ENCODE results near the gene LCA5.

Gene LCA5

DNA sequence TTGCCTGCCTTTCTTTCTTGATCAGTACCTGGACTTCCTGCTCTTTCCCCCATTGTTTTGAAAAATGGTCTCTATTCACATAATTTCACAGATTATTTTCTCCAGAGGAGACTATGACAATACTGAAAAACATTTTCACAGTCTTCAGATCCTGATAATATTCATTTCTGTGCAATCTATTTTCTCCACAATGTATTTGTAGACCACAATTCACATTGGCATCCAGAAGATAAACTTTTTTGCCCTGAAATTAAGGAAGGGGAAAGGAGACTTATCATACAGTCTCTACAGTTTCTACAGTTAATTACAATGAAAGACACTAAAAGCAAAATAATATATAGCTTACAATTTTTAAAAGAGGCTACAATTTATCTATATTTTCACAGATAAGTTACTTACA is 18.4 kb downstream of the LCA5 start:
- H3K4me3 ChIP-seq (ENCODE audit: low read length) = no peak overlapping the region
- TF ChIP-seq ZNF274 (IDR thresholded peaks at IDR 0.05; ENCODE audit: low read depth, low read length) = no peak

DNA sequence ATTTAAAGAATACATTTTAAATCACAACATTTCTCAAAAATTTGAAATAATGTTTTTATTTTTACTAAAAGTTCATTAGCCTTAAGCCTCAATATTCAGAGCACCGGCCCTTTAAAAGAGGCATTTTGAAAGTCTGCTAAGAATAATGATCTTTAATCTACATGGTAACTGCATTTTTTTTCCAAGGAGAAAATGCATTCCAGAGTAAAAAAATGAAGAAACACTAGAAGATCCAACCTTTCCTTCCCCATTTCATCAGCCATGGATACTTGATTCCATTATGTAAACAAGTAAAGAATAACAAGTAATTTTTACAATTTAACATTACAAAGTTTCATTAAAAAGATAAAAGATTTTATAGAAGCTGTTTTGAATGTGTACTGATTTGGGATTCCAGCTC is 21.8 kb downstream of the LCA5 start:
- no peak for TF ChIP-seq ZNF274 (IDR thresholded peaks at IDR 0.05; ENCODE audit: low read depth, low read length)

DNA sequence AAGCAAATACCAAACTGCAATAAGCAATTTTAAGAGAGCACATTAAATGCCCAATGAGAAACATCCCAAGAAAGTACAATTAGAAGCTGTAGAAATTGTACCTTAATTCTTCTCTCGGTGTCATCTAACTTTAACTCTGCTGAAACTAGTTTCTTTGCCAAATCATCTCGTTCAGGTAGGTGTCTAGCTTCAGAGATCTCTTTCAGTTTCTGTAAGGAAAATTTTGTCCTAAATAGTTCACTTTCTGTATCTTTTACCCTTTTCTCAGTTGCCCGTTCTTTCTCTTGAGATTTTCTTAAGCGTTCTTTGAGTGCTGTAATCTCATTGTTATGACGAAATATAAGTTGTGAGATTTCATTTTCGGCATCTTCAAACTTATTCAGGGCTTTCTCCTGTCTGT is 24.1 kb downstream of the LCA5 start:
- no peak overlapping the region for H3K4me3 ChIP-seq (ENCODE audit: low read length)

More for the DNA sequence above, 21.8 kb downstream of the LCA5 start:
- no peak overlapping the region for H3K4me3 ChIP-seq (ENCODE audit: low read length)

DNA sequence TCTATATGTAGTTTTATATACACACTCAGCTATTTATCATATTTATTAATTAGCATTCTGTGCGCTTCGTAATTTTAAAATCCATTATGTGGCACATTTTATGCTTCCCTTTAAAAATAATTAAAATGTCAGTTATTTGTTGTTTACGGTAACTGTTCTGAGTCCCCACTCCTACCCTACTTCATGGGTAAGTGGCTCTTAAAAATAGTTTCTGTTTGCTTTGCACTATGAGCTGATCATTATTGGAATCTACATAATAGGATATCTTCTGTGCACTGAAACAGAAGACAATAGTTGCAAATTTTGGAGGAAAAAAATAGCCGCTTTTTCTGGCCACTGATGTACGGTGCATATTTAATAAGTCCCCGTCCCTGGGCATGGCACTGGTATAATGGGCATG is 25.2 kb downstream of the LCA5 start:
- H3K4me3 ChIP-seq (ENCODE audit: low read length) = no peak overlapping the region
- no peak for TF ChIP-seq ZNF274 (IDR thresholded peaks at IDR 0.05; ENCODE audit: low read depth, low read length)

More for the DNA sequence above, 24.1 kb downstream of the LCA5 start:
- TF ChIP-seq ZNF274 (IDR thresholded peaks at IDR 0.05; ENCODE audit: low read depth, low read length) = no peak

DNA sequence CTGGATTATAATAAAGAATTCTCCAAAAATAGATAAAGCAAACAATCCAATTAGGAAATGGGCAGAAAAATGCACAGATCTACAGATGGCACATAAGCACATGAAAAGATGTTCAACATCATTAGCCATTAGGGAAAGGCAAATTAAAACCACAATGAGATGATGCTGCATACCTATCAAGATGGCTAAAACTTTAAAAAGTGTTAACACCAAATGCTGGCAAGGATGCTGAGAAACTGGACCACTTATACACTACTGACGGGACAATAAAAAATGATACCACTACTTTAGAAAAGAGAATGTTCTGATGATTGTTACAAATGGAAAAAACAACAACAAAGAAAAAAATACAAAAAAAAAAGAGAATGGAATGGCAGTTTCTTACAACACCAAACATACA is 26.5 kb downstream of the LCA5 start:
- no peak overlapping the region for H3K4me3 ChIP-seq (ENCODE audit: low read length)
- TF ChIP-seq ZNF274 (IDR thresholded peaks at IDR 0.05; ENCODE audit: low read depth, low read length) = no peak

DNA sequence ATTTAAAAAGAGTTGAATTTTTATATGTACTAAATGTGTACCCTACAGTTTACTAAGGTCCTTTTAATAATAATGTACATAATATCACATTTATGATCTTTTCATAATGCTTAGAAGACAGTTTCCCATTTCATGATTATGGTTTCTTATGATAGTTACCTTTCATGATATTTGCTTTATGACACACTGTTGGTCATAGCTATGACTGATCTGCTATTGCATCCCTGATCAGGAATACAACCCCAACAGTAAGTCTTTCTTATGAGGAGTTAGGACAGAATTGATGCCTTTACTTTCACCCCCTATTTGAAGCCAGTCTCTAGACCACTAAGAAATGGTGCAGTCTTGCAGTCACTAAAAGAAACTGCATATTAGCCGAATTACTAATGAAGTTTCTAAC is 31.0 kb downstream of the LCA5 start:
- no peak overlapping the region for H3K4me3 ChIP-seq (ENCODE audit: low read length)
- no peak for TF ChIP-seq ZNF274 (IDR thresholded peaks at IDR 0.05; ENCODE audit: low read depth, low read length)

DNA sequence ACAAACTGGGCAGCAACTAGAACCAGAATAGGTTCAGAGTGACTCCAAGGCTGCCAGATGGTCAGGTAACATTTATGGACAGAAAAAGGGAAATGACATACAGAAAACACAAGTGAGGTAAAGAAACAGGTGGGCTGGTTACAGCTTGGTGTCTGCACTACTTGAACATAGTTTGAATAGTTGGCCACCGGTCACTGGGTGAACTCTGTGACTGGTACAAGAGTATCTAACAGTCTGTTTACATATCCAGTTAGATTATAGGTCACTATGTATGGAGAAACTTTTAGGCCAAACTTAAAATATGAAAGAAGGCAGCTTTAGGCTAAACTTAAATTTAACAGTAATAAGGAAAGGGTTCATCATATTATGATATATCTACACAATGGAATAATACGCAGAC is 32.9 kb downstream of the LCA5 start:
- no peak overlapping the region for H3K4me3 ChIP-seq (ENCODE audit: low read length)
- TF ChIP-seq ZNF274 (IDR thresholded peaks at IDR 0.05; ENCODE audit: low read depth, low read length) = no peak

DNA sequence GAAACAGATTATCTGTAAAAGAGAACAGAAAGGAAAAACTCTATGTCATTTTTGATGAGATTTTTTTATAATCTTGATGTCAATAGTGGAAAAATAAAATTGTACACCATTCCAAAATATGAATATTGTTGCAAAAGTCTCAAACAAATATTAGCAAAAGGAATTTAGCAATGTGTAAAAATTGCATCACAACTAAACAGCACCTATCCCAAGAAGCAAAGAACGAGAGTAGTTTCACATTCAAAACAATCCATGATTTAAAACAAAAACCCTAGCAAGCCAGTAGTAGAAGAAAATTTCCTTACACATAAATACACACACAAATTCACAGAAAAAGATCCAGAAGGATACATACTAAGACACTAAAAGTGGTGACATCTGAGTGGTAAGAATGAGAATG is 38.4 kb downstream of the LCA5 start:
- TF ChIP-seq ZNF274 (IDR thresholded peaks at IDR 0.05; ENCODE audit: low read depth, low read length) = no peak
- H3K4me3 ChIP-seq (ENCODE audit: low read length) = no peak overlapping the region

DNA sequence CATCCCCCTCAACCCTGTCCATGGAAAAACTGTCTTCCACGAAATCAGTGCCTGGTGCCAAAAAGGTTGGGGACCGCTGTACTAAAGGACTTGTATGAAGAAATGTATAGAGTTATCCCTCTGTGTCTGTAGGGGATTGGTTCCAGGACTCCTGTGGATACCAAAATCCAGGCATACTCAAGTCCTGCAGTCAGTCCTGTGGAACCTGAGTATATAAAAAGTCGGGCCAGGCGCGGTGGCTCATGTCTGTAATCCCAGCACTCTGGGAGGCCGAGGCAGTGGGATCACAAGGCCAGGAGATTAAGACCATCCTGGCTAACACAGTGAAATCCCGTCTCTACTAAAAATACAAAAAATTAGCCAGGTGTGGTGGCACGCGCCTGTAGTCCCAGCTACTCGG is 42.0 kb downstream of the LCA5 start:
- no peak overlapping the region for H3K4me3 ChIP-seq (ENCODE audit: low read length)
- no peak for TF ChIP-seq ZNF274 (IDR thresholded peaks at IDR 0.05; ENCODE audit: low read depth, low read length)

DNA sequence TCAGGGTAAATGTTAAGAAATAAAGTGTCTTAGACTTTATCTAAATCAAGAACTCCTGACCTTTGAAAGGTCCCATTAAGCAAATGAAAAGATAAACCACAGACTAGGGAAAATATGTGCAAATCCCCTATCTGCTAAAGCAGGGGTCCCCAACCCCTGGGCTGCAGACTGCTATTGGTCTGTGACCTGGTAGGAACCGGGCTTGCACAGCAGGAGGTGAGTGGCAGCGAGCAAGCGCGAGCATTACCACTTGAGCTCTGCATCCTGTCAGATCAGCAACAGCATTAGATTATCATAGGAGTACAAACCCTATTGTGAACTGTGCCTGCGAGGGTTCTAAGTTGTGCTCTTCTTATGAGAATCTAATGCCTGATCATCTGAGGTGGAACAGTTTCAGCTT is 42.4 kb downstream of the LCA5 start:
- no peak for TF ChIP-seq ZNF274 (IDR thresholded peaks at IDR 0.05; ENCODE audit: low read depth, low read length)
- H3K4me3 ChIP-seq (ENCODE audit: low read length) = no peak overlapping the region

DNA sequence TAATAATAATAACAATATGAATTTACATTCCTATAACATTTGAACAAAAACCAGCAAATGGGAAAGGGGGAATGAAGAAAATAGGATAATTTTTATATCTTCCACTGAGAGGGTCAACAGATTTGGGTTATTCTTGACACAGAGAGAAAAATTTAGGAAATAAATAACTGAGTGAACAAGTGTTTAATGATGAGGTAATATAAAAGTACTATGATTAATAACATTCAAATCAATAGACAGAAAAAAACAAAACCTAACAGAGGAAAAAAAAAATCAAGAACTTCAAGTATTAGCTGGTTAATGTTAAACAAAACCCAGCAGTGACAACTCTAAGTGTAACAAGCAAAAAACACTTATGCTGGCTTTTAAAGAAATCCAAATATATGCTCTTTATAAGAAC is 66.5 kb downstream of the LCA5 start:
- TF ChIP-seq ZNF274 (IDR thresholded peaks at IDR 0.05; ENCODE audit: low read depth, low read length) = no peak
- no peak overlapping the region for H3K4me3 ChIP-seq (ENCODE audit: low read length)

DNA sequence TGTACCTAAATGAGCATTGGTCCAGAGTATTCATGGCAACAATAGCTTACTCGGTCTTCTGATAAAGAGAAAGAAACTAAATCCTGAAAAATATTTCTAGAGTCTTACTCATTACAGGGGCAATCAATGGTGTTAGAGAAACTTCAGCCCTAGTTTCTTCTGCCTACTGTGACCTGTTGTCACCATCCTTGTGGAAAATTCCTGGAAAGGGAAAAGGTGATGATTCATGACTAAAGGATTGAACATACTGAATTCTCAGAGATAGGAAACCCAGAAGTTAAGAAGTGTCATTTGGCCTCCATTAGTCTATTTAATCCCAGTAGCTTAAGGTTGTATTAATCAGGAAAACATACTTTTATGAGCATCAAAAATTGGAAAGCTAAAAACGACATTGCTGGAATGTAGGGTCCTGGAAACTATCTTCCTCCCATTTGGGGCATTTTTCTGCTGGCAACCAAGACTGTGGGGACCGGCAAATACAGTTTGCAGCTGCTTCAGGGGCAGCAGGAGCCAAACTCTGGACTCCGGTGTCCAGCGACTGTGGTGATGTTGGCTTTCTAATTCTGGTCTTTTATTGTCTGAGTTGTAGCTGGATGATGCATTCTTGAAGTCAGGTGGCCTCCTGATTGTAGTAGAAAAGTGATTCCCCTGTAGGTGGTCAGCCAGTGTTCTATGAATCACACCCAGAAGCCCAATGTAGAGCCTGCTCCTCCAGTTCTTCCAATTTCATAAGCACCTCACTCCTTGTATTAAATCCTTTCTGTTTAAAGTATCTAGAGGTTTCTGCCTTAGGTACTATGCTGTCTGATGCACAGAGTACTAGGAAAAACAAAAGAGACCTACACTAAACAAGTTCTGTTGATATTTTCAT is 67.6 kb downstream of the LCA5 start:
- H3K4me3 ChIP-seq (ENCODE audit: low read length) = no peak overlapping the region
- no peak for TF ChIP-seq ZNF274 (IDR thresholded peaks at IDR 0.05; ENCODE audit: low read depth, low read length)

DNA sequence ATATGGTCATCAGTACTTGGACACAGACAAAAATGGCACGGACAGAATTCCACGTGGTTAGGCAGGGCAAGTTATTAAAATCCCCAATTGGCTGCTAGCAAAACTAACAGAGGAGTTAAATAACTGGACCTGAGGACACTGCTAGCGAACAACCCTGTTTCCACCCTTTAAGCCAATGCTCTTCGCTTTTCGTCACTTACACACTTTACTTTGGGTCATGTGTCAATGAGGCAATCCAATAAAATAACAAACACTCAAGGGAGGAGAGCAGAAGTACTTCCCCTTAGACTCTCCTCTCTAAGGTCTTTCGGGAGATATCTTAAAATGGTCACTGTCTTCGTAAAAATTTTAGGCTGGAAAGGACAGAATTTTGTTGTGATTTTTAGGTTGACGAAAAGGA is 68.6 kb downstream of the LCA5 start:
- TF ChIP-seq ZNF274 (IDR thresholded peaks at IDR 0.05; ENCODE audit: low read depth, low read length) = no peak
- H3K4me3 ChIP-seq (ENCODE audit: low read length) = no peak overlapping the region

DNA sequence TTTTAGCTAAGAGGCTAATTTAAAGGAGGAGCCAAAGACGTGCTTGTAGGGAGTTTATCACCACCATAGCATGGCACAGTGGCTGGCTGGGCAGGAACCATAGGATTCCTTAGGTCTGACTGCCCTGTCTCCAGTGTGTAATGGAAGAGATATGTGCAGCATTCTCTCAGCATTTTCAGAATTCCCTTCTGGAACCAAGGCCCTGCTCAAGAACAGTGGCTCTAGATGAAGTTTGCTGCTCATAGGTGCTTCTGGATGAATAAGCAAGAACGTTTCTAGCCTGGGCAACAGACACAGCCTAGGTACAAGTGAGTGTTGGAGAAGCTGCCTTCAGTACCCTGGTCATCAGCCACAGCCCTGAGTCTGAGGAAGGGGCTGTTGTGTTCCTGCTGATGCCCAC is 69.1 kb downstream of the LCA5 start:
- TF ChIP-seq ZNF274 (IDR thresholded peaks at IDR 0.05; ENCODE audit: low read depth, low read length) = no peak
- H3K4me3 ChIP-seq (ENCODE audit: low read length) = no peak overlapping the region

DNA sequence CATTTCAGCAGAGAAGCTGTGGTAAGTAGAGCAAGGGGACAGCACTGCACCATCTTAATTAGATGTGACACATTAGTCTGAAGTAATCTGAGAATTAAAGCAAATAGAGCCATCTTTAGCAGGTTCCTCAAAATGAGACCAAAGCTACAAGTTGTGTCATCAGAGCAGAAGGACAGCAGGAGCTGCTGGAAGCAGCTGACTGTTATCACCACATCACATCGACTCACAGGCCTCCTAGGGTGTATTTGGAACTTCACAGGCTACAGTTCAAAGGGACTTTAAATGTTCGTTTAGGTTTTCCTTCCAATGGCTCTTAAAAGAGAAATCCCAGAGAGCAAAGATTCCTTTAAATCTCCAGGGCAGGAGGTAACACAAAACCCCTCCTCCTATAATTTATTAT is 69.5 kb downstream of the LCA5 start:
- H3K4me3 ChIP-seq (ENCODE audit: low read length) = no peak overlapping the region

More for the DNA sequence above, 69.5 kb downstream of the LCA5 start:
- no peak for TF ChIP-seq ZNF274 (IDR thresholded peaks at IDR 0.05; ENCODE audit: low read depth, low read length)

All from GM08714 (cell line).